GM12878 (cell line): ENCODE results near the gene IMMP2L.
"Not testable (repeated sequence)": the region's sequence is repeated elsewhere in the genome, so short reads cannot be mapped to it uniquely, and the experiment has no call there.

Experiments used
- FOXM1 ChIP-seq: IDR thresholded peaks from 2 replicates; pipeline ENCODE4 v1.6.1; 2012; ENCODE audit warnings: low read depth, mild to moderate bottlenecking, inconsistent platforms, low read length, moderate library complexity
- KAT2A ChIP-seq: conservative IDR thresholded peaks from 2 replicates; pipeline ENCODE4 v1.6.1; 2011; ENCODE audit warnings: low read depth, low read length; ENCODE audit not compliant: control insufficient read depth
- POLR2A ChIP-seq: IDR thresholded peaks from 2 replicates; pipeline ENCODE4 v1.6.1; 2011; ENCODE audit warnings: low read depth, mild to moderate bottlenecking, low read length
- RAD21 ChIP-seq: IDR thresholded peaks from 2 replicates; pipeline ENCODE4 v1.6.1; 2011; ENCODE audit warnings: mild to moderate bottlenecking, low read depth, low read length, moderate library complexity; ENCODE audit not compliant: insufficient read depth

DNA sequence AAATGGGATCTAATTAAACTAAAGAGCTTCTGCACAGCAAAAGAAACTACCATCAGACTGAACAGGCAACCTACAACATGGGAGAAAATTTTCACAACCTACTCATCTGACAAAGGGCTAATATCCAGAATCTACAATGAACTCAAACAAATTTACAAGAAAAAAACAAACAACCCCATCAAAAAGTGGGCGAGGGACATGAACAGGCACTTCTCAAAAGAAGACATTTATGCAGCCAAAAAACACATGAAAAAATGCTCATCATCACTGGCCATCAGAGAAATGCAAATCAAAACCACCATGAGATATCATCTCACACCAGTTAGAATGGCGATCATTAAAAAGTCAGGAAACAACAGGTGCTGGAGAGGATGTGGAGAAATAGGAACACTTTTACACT is 111.6 kb downstream of the IMMP2L start:
- not testable (repeated sequence) for TF ChIP-seq RAD21, KAT2A, FOXM1, POLR2A
